Measurements from ENCODE around the gene ZBTB42.

The ZBTB42 gene

DNA sequence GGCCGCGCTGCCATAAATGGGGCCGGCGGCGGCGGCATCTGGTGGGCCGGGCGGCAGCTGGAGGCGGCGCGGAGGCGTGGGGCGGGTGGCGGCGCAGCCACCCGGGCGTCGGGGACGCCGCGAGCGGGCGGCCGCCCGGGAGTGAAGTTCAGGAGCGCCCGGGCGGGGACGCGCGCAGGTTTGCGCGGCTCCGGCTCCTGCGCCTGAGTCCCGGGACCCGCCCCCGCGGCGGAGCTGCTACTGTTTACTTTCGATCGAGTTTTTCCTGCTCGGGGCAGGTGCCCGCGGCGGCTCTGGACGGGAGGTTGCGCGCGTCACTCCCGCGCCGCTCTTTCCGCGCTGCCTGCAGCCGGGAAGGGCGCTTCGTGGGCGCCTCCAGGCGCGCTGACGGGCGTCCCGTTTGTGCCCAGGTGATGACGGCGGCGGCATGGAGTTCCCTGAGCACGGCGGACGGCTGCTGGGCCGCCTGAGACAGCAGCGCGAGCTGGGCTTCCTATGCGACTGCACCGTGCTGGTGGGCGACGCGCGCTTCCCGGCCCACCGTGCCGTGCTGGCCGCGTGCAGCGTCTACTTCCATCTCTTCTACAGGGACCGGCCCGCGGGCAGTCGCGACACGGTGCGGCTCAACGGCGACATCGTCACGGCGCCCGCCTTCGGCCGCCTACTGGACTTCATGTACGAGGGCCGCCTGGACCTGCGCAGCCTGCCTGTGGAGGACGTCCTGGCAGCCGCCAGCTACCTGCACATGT lies at the start of gene ZBTB42:
TSS of gene ZBTB42 (plus strand) at position 331 of the 749 bp plus-strand sequence. CDS start at position 428, 97 bp downstream.
- DNase-seq: no peak

DNA sequence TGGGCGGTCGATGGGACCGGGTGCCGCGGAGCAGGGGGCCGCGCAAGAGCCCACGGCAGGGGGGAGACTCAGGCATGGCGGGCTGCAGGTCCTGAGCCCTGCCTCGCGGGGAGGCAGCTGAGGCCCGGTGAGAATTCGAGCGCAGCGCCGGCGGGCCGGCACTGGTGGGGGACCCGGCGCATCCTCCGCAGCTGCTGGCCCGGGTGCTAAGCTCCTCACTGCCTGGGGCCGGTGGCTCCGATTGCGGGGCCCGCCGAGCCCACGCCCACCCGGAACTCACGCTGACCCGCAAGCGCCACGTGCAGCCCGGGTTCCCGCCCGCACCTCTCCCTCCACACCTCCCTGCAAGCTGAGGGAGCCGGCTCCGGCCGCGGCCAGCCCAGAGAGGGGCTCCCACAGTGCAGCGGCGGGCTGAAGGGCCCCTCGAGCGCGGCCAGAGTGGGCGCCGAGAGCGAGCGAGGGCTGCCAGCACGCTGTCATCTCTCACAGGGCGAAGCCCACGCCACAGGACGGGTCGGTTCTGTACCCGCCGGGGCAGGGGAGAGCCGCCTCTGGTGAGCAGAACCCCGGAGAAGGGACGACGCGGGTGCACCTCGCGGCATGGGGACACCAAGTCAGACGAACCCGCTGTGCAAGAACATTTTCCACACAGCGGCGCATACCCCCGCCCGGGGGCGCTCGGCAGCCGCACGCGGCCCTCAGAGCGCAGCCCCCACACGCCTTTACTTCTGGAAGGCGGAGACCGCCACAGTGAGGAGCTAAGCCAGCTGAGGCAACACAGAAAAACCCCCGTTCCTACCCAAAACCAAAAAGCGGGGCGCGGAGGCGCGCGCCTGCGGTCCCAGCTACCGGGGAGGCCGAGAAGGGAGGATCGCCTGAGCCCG lies 49.1 kb upstream of the ZBTB42 start:
- no peak for DNase-seq

DNA sequence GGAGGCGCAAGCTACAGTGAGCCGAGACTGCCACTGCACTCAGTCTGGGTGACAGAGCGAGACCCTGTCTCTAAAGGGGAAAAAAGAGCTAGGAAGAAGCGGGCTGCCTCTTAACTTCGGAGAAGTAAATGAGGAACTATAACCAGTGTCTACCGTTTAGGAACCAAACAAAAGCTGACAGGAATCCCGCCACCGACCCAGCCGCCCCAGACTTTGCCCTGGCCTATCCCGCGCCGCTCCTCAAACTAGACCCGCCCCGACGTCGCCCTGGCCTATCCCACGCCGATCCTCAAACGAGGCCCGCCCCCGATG lies 48.5 kb upstream of the ZBTB42 start:
- no peak for DNase-seq

DNA sequence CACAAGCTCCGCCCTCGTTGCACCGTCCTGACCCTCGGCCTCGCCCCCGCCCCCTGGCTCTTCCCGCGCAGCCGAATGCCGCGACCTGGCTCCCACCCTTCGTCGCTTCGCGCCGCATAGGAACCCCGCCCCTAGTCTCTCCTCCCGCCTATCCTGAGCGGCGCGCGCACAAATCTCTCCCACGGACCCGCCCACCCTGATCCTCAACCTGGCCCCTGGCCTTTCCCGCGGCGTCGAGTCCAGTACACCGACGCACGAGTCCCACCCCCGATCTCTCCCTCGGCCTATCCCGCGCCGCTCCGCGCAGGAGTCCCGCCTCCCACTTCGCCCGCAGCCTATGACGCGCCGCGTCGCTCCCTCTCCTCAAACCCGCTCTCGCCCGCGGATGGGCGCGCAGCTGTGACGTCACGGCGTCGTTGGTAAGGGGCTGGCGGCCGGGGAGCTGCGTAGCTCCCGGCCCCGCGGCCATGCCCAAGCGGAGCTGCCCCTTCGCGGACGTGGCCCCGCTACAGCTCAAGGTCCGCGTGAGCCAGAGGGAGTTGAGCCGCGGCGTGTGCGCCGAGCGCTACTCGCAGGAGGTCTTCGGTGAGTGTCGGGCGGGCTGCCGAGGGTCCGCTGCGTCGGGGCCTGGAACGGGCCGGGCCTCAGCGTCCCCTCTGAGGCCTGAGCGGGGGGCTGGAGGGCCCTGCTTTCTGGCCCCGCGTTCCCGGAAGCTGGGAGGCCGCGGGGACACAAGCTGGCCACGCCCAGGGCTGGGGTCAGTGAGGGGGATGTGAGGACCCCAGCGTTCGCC lies 48.0 kb upstream of the ZBTB42 start, which contains the start of gene SIVA1:
TSS of gene SIVA1 (plus strand) at position 413 of the 793 bp plus-strand sequence. CDS start at position 468, 55 bp downstream.
- DNase-seq: peak; percentile 91

DNA sequence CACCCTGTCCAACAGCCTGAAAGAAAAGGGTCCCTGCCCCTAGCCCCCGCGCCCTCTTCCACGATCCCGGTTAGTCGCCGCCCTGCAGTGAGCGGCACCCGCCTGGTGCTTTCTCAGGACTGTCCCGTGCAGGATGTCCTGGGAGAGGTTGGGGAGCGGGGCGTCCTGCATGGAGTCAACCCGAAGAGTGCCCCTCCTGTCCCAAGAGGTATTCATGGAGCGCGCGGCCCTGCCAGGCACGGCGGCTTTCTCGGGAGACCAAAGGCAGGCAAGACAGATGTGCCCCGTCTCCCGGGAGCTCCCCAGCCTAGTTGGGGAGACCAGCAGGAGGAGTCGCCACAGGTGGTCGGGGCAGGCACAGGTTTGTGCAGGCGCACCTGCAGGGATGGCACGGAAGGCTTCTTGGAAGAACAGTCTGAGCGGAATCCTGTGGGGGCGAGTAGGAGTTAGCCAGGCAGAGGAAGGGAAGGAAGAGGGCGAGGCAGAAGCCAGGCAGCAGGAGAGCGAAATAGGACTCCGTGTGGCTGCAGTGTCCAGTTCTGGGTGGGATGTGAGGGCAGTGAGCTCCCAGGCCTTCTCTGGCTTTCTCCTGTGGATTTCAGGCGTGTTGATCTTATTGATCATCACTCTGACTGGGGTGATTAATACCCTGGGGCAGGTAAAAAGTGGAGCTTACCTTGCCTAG lies 47.2 kb upstream of the ZBTB42 start:
- no peak for DNase-seq

DNA sequence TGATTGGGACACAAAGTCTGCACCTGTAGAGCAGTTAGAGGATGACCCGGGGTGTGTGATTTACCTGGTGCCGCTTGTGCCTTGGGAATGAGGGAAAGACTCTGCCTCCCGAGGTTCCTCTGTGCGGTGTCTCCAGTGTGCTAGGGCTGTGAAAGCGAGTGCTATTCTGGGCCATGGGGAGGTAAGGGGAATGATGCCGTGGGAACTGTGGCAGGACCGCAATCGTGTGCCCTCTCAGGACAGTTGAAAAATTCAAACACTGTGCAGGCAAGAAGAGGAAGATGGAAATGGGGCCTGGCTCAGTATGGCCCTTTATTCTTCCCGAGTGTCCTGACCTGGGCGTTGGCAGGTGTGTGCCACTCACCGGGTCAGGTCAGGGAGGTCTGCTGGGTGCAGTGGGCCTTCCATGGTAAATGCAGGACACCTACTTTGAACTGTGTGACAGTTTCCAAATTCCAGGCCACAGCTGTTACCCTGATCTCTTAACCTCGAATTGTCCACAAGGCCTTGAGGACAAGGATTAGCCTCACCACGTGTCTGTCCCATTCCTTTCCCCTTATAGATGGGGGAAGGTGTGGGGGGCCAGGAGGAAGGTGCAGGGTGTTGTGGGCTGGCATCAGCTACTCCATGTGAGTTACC lies 46.6 kb upstream of the ZBTB42 start:
- DNase-seq: no peak

DNA sequence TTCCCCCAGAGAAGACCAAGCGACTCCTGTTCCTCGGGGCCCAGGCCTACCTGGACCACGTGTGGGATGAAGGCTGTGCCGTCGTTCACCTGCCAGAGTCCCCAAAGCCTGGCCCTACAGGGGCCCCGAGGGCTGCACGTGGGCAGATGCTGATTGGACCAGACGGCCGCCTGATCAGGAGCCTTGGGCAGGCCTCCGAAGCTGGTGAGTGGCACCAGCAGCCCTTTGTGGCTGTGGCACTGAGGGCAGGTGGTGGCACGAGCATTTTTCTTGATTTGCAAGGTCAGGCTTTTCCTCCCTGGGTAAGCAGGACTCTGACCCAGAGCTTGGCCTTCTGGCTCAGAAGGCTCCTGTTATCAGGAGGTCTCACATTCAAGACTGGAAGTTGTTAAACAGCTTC lies 45.3 kb upstream of the ZBTB42 start:
- no peak for DNase-seq

DNA sequence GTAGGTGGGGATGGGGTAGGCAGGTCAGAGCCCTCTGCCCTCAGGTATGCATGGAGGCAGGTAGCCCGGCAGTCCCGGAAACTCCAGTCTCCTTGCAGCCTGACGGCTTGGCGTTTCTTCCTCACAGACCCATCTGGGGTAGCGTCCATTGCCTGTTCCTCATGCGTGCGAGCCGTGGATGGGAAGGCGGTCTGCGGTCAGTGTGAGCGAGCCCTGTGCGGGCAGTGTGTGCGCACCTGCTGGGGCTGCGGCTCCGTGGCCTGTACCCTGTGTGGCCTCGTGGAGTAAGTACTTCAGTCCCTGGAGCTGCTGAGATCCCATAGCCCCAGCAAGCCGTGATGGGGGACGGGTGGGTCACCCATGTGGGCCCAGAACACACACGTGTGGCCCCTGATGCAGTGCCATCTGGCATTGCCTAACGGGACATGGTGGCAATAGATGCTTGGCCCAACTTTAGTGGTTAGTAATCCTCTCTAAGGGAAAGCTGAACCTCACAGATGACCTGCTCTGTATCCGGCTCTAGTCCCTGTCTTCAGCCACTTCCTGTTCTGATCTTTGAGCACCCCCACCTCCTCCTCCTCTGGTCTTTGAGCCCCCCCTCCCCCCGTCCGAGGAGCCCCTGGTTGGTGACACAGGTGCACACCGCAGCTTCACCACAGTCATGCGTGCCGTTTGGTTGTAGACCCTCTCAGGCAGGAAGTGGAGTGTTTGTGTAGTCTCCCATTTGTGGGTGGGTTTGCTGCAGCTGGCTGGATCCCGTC lies 44.2 kb upstream of the ZBTB42 start:
- no peak for DNase-seq

DNA sequence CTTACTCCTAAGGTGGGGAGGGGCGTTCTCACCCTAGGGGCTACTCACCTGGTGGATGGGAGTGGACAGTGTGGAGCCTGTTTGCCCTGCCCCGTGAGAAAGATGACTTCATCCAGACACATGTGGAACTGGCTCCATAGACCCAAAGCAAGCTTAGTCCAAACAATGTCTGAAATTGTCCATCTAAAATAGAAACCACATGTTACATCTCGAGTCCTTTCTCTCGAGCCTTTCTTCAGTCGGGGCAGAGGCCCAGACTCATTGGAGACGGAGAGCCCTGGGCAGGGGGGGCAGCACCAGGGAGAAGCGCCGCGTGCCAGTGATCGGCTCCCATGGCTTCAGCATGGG lies 43.7 kb upstream of the ZBTB42 start:
- no peak for DNase-seq

DNA sequence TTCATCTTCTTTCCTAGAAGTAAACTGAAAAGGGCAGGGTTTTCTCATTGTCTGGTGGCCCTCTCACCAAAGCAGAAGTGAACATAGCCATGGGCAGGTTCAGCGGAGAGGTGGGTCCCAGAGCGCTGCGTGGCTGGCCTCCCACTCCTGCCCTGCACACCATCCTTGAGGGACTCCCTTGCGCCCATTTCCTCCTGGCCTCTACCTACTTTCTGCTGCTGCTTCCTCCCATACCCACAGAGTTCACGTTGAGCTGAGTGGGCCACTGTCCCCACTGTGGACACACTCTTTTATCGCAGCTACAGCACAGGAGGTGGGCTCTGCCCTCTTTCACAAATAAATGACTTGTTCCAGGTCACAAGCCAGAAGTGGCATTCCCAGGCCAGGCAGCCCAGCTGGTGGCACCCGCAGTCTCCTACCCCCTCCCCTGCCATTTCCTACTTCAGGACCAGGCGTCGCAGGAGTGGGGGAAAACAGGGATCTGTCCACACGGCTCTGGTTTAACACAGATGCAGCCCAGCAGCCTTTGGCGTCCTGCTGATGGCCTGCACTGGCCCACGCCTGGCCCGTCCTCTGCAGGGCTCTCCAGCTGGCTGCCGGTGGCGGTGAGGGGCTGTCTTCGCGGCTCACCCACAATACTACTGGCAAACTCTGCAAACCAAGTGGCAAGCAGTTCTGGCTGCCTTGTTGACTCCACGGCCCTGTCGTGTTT lies 43.1 kb upstream of the ZBTB42 start:
- DNase-seq: no peak

DNA sequence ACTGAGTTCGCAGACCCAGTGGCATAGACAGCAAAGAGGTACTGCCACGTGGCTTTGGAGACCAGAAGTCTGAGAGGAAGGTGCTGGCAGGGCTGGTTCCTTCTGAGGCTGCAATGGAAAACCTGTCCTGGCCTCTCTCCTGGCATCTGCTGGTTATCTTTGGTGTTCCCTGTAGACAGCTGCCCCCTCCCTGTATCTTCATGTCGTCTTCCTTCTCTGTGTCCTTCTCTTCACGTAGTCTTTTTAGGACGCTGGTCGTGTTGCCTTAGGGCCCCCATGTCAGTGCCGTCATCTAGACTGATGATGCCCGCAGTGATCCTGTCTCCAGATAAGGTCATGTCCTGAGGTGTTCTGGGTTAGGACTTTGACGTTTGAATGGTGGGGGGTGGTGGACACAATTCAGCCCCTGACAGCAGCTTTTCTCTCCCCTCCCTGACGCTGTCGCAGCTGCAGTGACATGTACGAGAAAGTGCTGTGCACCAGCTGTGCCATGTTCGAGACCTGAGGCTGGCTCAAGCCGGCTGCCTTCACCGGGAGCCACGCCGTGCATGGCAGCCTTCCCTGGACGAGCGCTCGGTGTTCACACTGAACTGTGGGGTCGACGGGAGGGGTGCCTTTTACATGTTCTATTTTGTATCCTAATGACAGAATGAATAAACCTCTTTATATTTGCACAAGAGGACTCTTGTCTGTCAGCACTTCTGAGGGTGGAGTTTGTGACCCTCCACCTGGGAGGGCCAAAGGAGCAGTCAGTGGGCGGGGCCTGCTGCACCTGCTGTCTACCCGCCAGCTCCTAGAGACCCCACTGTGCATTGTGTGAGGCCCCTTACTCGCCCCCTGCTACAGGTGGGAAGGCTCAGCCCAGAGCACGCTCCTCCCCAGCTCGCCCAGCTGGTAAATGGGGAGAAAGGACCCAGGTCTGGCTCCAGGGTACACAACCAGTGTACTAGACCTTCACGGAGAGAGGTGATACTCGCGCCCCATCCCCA lies 41.6 kb upstream of the ZBTB42 start:
- no peak for DNase-seq

DNA sequence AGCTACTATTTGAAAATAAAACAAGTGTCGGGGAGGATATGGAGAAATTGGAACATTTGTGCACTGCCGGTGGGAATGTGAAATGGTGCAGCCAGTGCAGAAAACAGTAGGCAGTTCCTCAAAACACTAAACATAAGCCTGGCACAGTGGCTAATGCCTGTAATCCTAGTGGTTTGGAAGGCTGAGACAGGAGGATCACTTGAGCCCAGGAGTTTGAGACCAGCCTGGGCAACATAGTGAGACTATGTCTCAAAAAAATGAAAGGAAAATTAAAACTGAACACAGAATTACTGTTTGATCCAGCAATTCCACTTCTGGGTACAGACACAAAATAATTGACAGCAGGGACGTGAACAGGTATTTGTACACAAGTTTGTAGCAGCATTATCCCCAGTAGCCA lies 35.4 kb upstream of the ZBTB42 start:
- no peak for DNase-seq

DNA sequence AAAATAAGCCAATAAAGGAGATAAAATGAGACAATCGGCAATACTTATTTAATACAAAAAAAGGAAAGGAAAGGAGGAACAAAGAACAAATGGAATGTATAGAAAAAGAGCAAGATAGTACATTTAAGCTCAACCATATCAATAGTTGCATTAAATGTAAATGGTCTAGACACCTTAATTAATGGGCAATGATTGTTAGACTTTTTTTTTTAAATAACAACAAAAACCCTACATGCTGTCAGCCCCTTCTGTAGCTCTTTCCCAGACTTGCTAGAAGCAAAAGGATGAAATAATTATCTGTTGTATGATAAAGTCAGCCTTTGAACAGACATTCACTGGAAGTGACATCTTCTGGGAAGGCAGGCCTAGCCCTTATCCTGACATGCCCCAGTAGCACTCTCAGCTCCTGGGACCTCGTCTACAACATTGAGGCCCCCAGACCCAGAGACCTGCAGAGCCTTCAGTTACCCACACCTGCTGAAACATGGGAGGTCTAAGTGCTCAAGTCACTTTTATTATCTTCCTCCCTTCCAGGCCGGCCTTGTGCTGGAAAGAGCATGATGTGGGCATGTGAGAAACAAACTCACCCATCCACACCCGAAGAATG lies 34.5 kb upstream of the ZBTB42 start:
- DNase-seq: no peak

DNA sequence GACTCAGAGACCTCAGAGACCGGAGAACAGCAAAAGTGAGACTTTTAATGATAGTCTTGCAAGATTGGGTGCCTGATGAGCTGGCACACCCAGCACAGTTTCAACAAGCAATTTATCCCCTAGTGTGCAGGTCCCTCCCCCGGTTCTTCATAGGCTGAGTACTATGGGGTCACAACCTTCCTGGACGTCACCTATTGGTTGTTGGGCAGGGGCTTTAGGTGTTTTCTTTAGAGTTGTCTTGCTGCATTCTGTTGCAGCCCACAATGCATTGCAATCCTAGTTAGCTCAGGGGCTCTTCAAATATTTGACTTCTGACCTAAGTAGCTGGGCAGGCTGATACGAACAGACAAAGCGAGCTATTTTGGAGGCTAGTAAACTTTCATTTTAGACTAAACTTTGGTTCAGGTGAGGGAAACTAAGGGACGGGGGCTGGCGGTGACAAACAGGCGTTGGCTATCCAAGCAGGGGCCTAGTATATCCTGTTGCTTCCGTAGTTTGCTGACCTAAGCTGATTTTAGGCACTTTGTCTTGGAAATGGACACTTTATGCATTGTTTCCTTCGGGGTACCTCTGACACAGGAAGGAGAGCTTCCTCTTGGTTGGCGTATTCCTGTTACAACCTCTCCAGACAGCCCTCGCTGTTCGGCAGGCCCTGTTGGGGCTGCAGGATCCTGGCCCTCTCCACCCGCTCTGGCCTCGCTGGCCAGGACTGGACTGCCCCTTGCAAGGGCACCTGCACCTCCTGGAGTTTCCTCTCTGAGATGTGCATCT lies 33.9 kb upstream of the ZBTB42 start:
- DNase-seq: no peak

DNA sequence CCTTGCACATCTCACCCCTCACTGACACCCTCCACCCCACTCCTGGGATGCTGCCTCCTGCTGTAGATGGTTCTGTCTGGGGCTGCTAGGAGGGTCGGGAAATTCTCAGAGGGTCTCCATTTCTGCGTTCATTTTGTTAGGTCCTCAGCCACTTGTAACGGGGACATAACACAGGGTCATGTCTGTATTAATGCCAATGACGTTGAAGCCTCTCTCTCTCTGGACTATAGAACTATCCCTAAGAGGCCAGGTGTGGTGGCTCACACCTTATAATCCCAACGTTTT lies 33.3 kb upstream of the ZBTB42 start:
- no peak for DNase-seq

DNA sequence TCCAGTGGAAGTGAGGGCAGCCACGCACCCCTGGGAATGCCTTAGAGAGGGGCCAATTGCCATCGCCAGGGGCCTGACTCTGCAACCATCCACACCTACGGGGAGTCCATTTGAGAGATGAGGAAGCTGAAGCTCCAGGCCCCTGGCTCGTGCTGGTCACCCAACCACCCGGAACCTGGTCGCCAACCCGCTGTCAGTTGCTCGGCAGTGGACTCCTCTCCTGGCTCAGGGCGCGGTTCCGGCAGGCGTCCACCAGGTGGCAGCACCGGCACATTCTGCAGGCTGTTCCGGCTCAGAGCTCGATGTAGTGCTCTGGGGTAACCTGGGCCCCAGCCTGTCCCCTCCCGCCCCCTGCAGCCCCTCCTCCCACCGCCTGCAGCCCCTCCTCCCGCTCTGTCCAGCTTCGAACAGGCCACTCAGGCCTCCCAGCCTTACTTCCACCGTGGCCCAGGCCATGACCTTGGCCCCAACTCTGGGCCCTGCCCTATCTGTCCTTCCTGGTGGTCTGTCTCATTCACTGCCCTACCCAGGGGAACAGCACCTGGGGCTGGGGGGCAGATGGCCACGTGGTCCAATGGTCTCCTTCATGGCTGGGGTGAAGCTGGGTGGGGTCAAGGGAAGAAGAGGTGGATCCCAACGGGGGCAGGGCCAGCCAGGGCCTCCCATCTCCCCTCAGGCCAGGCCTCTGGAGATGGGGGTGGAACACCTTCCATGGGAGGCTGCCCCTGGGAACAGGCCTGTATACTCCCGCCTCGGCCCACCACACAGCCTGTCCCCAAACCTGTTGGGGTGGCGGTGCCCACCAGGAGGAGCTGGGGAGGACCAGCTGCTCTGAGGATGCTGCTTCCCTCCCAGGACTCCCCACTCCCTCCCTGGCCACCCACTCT lies 32.2 kb upstream of the ZBTB42 start:
- peak; percentile 9 for DNase-seq

DNA sequence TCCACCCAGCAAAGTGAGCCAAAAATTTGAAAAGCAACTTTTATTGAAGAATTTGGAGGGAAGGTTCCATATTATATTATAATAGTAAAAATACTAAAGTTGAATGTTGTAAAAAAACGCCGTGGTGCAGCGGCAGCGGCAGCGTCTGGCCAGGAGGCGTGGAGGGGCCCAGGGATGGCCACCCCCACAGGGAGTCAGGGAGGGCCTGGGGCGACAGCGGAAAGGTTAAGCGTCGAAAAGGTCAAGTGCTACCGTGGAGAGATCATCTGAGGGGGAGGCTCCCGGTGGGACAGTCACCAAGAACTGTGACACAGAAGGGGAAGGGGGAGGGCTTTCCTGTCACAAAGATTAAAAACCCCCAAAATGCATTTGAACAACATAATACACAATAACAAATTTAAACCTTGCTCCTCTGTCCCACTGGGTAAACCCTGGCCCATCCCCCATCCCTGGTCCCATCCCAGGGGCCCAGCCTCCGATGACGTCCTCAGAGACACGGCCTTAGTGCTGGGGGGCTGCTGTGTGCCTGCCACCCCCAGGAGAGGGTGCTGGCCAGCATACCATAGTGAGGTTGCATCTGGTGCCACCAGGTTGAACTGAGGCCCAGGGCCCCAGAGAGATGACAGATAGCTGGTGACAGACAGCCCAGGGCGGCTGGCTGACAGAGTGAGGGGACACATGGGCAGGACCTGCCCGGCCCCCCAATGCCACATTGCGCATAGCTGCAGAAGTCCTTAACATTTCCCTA lies 31.4 kb upstream of the ZBTB42 start:
- DNase-seq: no peak

Measured in GF-D8 (cell line).